Activated naive CD8-positive, alpha-beta T cell treated with anti-CD3 and anti-CD28 coated beads, Interleukin-2, amount 10 ng/mL, durations not matched to agents 7 days and 5 days (primary cell): ENCODE measurements around the gene SCLY. TPM values are rescaled to one million over a fixed set of nuclear protein-coding genes. Genes with fewer than 3 reads are reported as not detected.
"Not testable (repeated sequence)": the region's sequence is repeated elsewhere in the genome, so short reads cannot be mapped to it uniquely, and the experiment has no call there.

Experiments used
- ATAC-seq: fragments of 150-1000 bp; cut with Tn5 transposase; one replicate; pipeline ENCODE4 v1.10.0; 2021; ENCODE audit warnings: low read depth, moderate library complexity
- POLR2A ChIA-PET: fragments of 350-600 bp; sonication (Branson Sonifier 250); formaldehyde crosslinking; loops from one replicate; lab custom pipeline; 2021; ENCODE audit warnings: antibody characterized with exemption; lab: Charles Lee
- DNase-seq: peaks from one replicate; pipeline ENCODE4 v3.0.0; 2021
- H3K27ac Mint-ChIP-seq: one replicate; pipeline ENCODE4 v1.8.0; 2022; ENCODE audit warnings: mild to moderate bottlenecking, mixed read lengths
- H3K27me3 Mint-ChIP-seq: one replicate; pipeline ENCODE4 v1.8.0; 2022; ENCODE audit warnings: mild to moderate bottlenecking, moderate library complexity, mixed read lengths
- H3K36me3 Mint-ChIP-seq: one replicate; pipeline ENCODE4 v1.8.0; 2021; ENCODE audit warnings: mild to moderate bottlenecking, mixed read lengths
- H3K4me1 Mint-ChIP-seq: one replicate; pipeline ENCODE4 v1.8.0; 2021; ENCODE audit warnings: mixed read lengths
- H3K4me3 Mint-ChIP-seq: one replicate; pipeline ENCODE4 v1.8.0; 2022; ENCODE audit warnings: mild to moderate bottlenecking, moderate library complexity, mixed read lengths
- H3K9me3 Mint-ChIP-seq: one replicate; pipeline ENCODE4 v1.8.0; 2021; ENCODE audit warnings: mixed read lengths
- total RNA-seq, 2 experiments: library from RNA; stranded (reverse); gene quantifications; one replicate each; pipeline ENCODE4 v1.2.3, GENCODE V29; 2021

SCLY gene
- total RNA-seq, 2 experiments from 2014 or later, result 27.8 to 30.6 TPM

- H3K36me3 Mint-ChIP-seq, result peaks cover 30% of the 10 kb centered on the region
- no peak overlapping the region for H3K27ac Mint-ChIP-seq
- no peak for ATAC-seq
- POLR2A ChIA-PET, result interaction anchor here (1.3 kb wide), 1 partner anchor 12 kb away, joined by 3 read pairs; no protein-coding TSS in a partner anchor
- no peak overlapping the region for H3K4me3 Mint-ChIP-seq
- DNase-seq, result no peak
- no peaks in the 10 kb centered on the region for H3K4me1 Mint-ChIP-seq
- peaks cover 9% of the 10 kb centered on the region for H3K9me3 Mint-ChIP-seq
- peaks cover 2% of the 10 kb centered on the region for H3K27me3 Mint-ChIP-seq
Measured at GRCh38 chr2:238046725-238047270, 14.0 kb upstream of the SCLY start.

- POLR2A ChIA-PET, result no interaction called here
- ATAC-seq (no peak), DNase-seq (no peak)
- peaks cover 21% of the 10 kb centered on the region for H3K27me3 Mint-ChIP-seq
- no peak overlapping the region for H3K27ac Mint-ChIP-seq
- H3K4me3 Mint-ChIP-seq, result no peak overlapping the region
- H3K9me3 Mint-ChIP-seq, result peaks cover 3% of the 10 kb centered on the region
- H3K36me3 Mint-ChIP-seq, result peaks cover 2% of the 10 kb centered on the region
- H3K4me1 Mint-ChIP-seq, result peaks cover 6% of the 10 kb centered on the region
Measured at GRCh38 chr2:238053191-238053776, 7.5 kb upstream of the SCLY start.

- Mint-ChIP-seq H3K27me3 (peaks cover 21% of the 10 kb centered on the region), H3K4me1 (peaks cover 18% of the 10 kb centered on the region), H3K36me3 (peaks cover 10% of the 10 kb centered on the region), H3K27ac (no peak overlapping the region), H3K4me3 (no peak overlapping the region), H3K9me3 (no peaks in the 10 kb centered on the region)
- ATAC-seq (no peak), DNase-seq (no peak)
- POLR2A ChIA-PET, result no interaction called here
Measured at GRCh38 chr2:238055841-238056240, 5.0 kb upstream of the SCLY start.

GRCh38 chr2:238057696-238058575, 2.9 kb upstream of the SCLY start:
- not testable (repeated sequence) for H3K27ac Mint-ChIP-seq, ATAC-seq, H3K9me3 Mint-ChIP-seq, DNase-seq, H3K4me3 Mint-ChIP-seq
- H3K4me1 Mint-ChIP-seq, result peaks cover 30% of the 10 kb centered on the region
- peaks cover 10% of the 10 kb centered on the region for H3K36me3 Mint-ChIP-seq
- H3K27me3 Mint-ChIP-seq, result peaks cover 21% of the 10 kb centered on the region
- POLR2A ChIA-PET, result interaction anchor here (1.0 kb wide), 1 partner anchor 10 kb away, joined by 3 read pairs; no protein-coding TSS in a partner anchor

- Mint-ChIP-seq H3K27me3 (peaks cover 16% of the 10 kb centered on the region), H3K9me3 (no peaks in the 10 kb centered on the region), H3K4me3 (peak overlapping the region; percentile 91), H3K36me3 (peaks cover 16% of the 10 kb centered on the region), H3K4me1 (peaks cover 40% of the 10 kb centered on the region), H3K27ac (peak overlapping the region; percentile 83)
- DNase-seq, result no peak
- ATAC-seq, result no peak
- POLR2A ChIA-PET, result interaction anchor here (1.4 to 2.1 kb wide), 2 partner anchors 143 to 229 kb away, joined by 3 to 6 read pairs; partner anchors contain the start of gene ILKAP
Measured at GRCh38 chr2:238059505-238059904, 1.3 kb upstream of the SCLY start.

GRCh38 chr2:238060096-238060541, 682 bp upstream of the SCLY start:
- peaks cover 40% of the 10 kb centered on the region for H3K4me1 Mint-ChIP-seq

GRCh38 chr2:238061315-238062202, 758 bp downstream of the SCLY start:
- Mint-ChIP-seq H3K27ac (peak overlapping the region; percentile 76), H3K27me3 (peaks cover 8% of the 10 kb centered on the region), H3K4me1 (peaks cover 37% of the 10 kb centered on the region), H3K4me3 (peak overlapping the region; percentile 91), H3K9me3 (peaks cover 5% of the 10 kb centered on the region), H3K36me3 (peaks cover 32% of the 10 kb centered on the region)
- DNase-seq (no peak), ATAC-seq (peak; percentile 6)
- POLR2A ChIA-PET, result interaction anchor here (0.6 to 2.1 kb wide), 9 partner anchors 8 to 159 kb away, joined by 3 to 6 read pairs (median 4); partner anchors contain the start of gene ILKAP

More at GRCh38 chr2:238060096-238060541, 682 bp upstream of the SCLY start:
- POLR2A ChIA-PET, result interaction anchor here (0.5 to 2.1 kb wide), 7 partner anchors 9 to 378 kb away, joined by 3 to 6 read pairs (median 4); partner anchors contain the start of gene ILKAP
- Mint-ChIP-seq H3K4me3 (peak overlapping the region; percentile 91), H3K27ac (peak overlapping the region; percentile 83), H3K36me3 (peaks cover 21% of the 10 kb centered on the region), H3K9me3 (no peaks in the 10 kb centered on the region), H3K27me3 (peaks cover 16% of the 10 kb centered on the region)
- no peak for ATAC-seq
- no peak for DNase-seq

- H3K27ac Mint-ChIP-seq, result no peak overlapping the region
Measured at GRCh38 chr2:238063414-238064189, 2.8 kb downstream of the SCLY start.

GRCh38 chr2:238064376-238064775, 3.6 kb downstream of the SCLY start:
- Mint-ChIP-seq H3K36me3 (peaks cover 50% of the 10 kb centered on the region), H3K27ac (no peak overlapping the region), H3K27me3 (no peaks in the 10 kb centered on the region), H3K4me3 (no peak overlapping the region), H3K4me1 (peaks cover 51% of the 10 kb centered on the region), H3K9me3 (peaks cover 6% of the 10 kb centered on the region)
- ATAC-seq, result no peak
- POLR2A ChIA-PET, result no interaction called here
- no peak for DNase-seq

More at GRCh38 chr2:238063414-238064189, 2.8 kb downstream of the SCLY start:
- DNase-seq, result no peak
- ATAC-seq, result no peak
- H3K9me3 Mint-ChIP-seq, result peaks cover 6% of the 10 kb centered on the region
- peaks cover 49% of the 10 kb centered on the region for H3K36me3 Mint-ChIP-seq
- no peaks in the 10 kb centered on the region for H3K27me3 Mint-ChIP-seq
- H3K4me1 Mint-ChIP-seq, result peaks cover 49% of the 10 kb centered on the region
- POLR2A ChIA-PET, result no interaction called here
- H3K4me3 Mint-ChIP-seq, result no peak overlapping the region

GRCh38 chr2:238065071-238065846, 4.5 kb downstream of the SCLY start:
- Mint-ChIP-seq H3K36me3 (peaks cover 53% of the 10 kb centered on the region), H3K4me3 (no peak overlapping the region), H3K27ac (no peak overlapping the region), H3K9me3 (peaks cover 6% of the 10 kb centered on the region), H3K4me1 (peaks cover 51% of the 10 kb centered on the region), H3K27me3 (no peaks in the 10 kb centered on the region)
- POLR2A ChIA-PET, result no interaction called here
- DNase-seq (no peak), ATAC-seq (no peak)

GRCh38 chr2:238066218-238066617, 5.4 kb downstream of the SCLY start:
- POLR2A ChIA-PET, result no interaction called here
- peaks cover 51% of the 10 kb centered on the region for H3K4me1 Mint-ChIP-seq
- no peak for DNase-seq
- no peaks in the 10 kb centered on the region for H3K27me3 Mint-ChIP-seq
- peak overlapping the region; percentile 26 for H3K27ac Mint-ChIP-seq
- peaks cover 6% of the 10 kb centered on the region for H3K9me3 Mint-ChIP-seq
- no peak overlapping the region for H3K4me3 Mint-ChIP-seq
- H3K36me3 Mint-ChIP-seq, result peaks cover 53% of the 10 kb centered on the region
- no peak for ATAC-seq
